ENCODE measurements around the gene CNEP1R1. TPM values are rescaled to one million over a fixed set of nuclear protein-coding genes. Genes with fewer than 3 reads are reported as not detected.

The CNEP1R1 gene
- total and polyA plus RNA-seq, 2 of the 8 experiments (the other 6 are each of a cell fraction or from before 2014, with no cell fraction given): 10.6 to 13.6 TPM

DNA sequence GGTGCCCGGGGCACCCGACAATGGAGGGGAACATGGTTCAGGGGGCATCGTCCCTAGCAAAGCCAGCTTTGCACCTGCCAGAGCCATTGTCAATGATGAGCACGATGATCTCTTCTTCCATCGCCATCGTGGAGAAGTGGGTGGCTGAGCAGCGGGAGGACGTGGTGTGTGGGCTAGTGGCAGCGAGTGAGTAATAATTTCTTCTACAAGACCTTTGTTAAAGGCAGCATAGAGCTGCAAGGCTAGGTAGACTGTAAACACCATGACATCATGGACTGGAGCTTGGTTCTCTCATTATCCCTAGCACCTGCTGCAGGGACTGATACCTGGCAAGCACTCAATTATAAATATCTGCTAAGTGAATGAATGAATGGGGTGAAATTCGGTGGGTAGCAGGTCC is 34.1 kb downstream of the CNEP1R1 start:
- Histone ChIP-seq H3K27me3 (replicated peaks in 1 of 4; ENCODE audit: control insufficient read depth in 3 of 4, extremely low read depth in 1 of 4, insufficient read depth in 3 of 4, low read length in 3 of 4) (no peaks in the 10 kb centered on the region; a peak in 1 of 7 replicates), H3K4ac (replicated peaks; ENCODE audit: insufficient read length, low read depth, low read length) (no peak overlapping the region), H2BK5ac (ENCODE audit: low read depth, low read length) (no peak overlapping the region), H4K8ac (ENCODE audit: extremely low read depth, insufficient read depth, low read length) (no peak overlapping the region), H3K4me1 (replicated peaks in 1 of 4; ENCODE audit: control insufficient read depth in 3 of 4, insufficient read depth in 4 of 4, low read length in 3 of 4) (no peaks in the 10 kb centered on the region), H3K4me2 (ENCODE audit: insufficient read depth in 1 of 2, low read depth in 2 of 2, low read length in 2 of 2) (no peak overlapping the region), H3K27ac (ENCODE audit: low read depth, low read length) (no peak overlapping the region), H4K5ac (ENCODE audit: insufficient read length, low read depth, low read length) (no peak overlapping the region), H3K9ac (replicated peaks in 1 of 4; ENCODE audit: extremely low read depth in 1 of 4, low read depth in 3 of 4, low read length in 3 of 4) (no peak overlapping the region), H2BK20ac (ENCODE audit: low read length) (no peak overlapping the region), H3K79me1 (ENCODE audit: low read depth, low read length) (no peaks in the 10 kb centered on the region; the same call in 1 of the 2 replicates), H2BK120ac (replicated peaks; ENCODE audit: low read depth, low read length) (no peak overlapping the region), H3K56ac (replicated peaks; ENCODE audit: insufficient read length, low read depth, low read length) (no peak overlapping the region), H4K91ac (replicated peaks; ENCODE audit: insufficient read length, low read length) (no peak overlapping the region), H2AFZ (ENCODE audit: low read length) (no peak overlapping the region), H3K36me3 (ENCODE audit: control insufficient read depth in 2 of 4, insufficient read depth in 4 of 4, low read length in 3 of 4) (no peaks in the 10 kb centered on the region), H2BK12ac (ENCODE audit: low read depth, low read length) (no peak overlapping the region), H4K20me1 (replicated peaks in 1 of 2; ENCODE audit: control insufficient read depth in 1 of 2, insufficient read depth in 2 of 2, low read length in 2 of 2) (no peaks in the 10 kb centered on the region), H3K4me3 (ENCODE audit: extremely low read depth in 1 of 4, insufficient read depth in 2 of 4, low read depth in 3 of 4, low read length in 4 of 4) (no peak overlapping the region), H3K23ac (ENCODE audit: insufficient read length) (no peak overlapping the region), H2AK5ac (ENCODE audit: low read depth, low read length) (no peak overlapping the region), H3K9me3 (ENCODE audit: insufficient read depth in 2 of 2, low read depth in 1 of 2, low read length in 1 of 2) (peaks cover 0 to 8% of the 10 kb centered on the region in 2 experiments; a peak in 1 of 4 replicates), H3K79me2 (ENCODE audit: control insufficient read depth in 1 of 2, insufficient read depth in 2 of 2, low read length in 2 of 2) (no peaks in the 10 kb centered on the region), H3K18ac (ENCODE audit: extremely low read depth, low read length) (no peak overlapping the region), H3K23me2 (ENCODE audit: low read depth, low read length) (no peaks in the 10 kb centered on the region), H2BK15ac (ENCODE audit: low read length) (no peak overlapping the region), H3K14ac (ENCODE audit: insufficient read length) (no peak overlapping the region)
- FAIRE-seq: no peak
- DNase-seq (ENCODE audit: low read depth in 1 of 2, low spot score in 2 of 2): no peak
- CTCF ChIA-PET (ENCODE audit: partially characterized antibody): interaction anchor here (1.2 kb wide), 2 partner anchors 9 to 34 kb away, joined by 3 to 5 read pairs; partner anchors contain the start of gene CNEP1R1
- whole genome bisulfite sequencing, 2 experiments (ENCODE audit: extremely low coverage in 1 of 2, insufficient coverage in 1 of 2, insufficient read length in 1 of 2, insufficient replicate concordance in 2 of 2, low coverage in 1 of 2, low lambda C conversion rate in 2 of 2, missing lambda C conversion rate in 1 of 2): 89% methylated on average over 10 of the region's 10 CpGs; no CpG with 5 or more reads in 1 of the 2 experiments
- no peak for TF ChIP-seq CREB1 (IDR thresholded peaks at IDR 0.05)
- TF ChIP-seq TEAD4 (IDR thresholded peaks at IDR 0.05; ENCODE audit: low read depth, low read length): no peak
- no peak for TF ChIP-seq SRF (IDR thresholded peaks at IDR 0.05; ENCODE audit: low read depth, low read length)
- POLR2A ChIA-PET (ENCODE audit: partially characterized antibody): no interaction called here
